Measurements from ENCODE around the gene ORMDL3.

The ORMDL3 gene

DNA sequence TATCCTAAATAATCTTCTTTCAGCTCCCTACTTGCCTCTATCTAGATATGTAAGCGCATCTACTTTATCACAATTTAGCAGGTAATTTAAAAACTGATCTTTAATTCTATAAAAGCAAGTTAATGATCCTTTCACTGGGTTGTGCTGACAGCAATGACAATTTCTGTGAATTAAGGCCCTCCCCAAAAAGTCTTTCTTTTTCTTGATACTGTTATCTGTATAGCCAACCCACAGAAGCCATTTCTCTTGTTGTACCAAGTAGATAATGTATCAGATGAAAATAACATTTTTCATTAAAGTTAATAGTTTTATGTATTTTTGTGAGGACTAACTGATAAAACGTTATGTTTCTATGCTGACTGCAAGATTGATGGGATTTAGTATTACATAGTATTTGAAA lies 55.6 kb downstream of the ORMDL3 start:
- H3K4me3 ChIP-seq (ENCODE audit: low read length): no peak overlapping the region
- no peak for DNase-seq (ENCODE audit: low read depth)
- TF ChIP-seq, protein P1, sequence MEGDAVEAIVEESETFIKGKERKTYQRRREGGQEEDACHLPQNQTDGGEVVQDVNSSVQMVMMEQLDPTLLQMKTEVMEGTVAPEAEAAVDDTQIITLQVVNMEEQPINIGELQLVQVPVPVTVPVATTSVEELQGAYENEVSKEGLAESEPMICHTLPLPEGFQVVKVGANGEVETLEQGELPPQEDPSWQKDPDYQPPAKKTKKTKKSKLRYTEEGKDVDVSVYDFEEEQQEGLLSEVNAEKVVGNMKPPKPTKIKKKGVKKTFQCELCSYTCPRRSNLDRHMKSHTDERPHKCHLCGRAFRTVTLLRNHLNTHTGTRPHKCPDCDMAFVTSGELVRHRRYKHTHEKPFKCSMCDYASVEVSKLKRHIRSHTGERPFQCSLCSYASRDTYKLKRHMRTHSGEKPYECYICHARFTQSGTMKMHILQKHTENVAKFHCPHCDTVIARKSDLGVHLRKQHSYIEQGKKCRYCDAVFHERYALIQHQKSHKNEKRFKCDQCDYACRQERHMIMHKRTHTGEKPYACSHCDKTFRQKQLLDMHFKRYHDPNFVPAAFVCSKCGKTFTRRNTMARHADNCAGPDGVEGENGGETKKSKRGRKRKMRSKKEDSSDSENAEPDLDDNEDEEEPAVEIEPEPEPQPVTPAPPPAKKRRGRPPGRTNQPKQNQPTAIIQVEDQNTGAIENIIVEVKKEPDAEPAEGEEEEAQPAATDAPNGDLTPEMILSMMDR (conservative IDR thresholded peaks at IDR 0.05; ENCODE audit: low read length): no peak

Measured in AG10803 (cell line).